PFSK-1 (cell line): ENCODE results near the gene NCOA5.

Experiments
- FOXP2 ChIP-seq: optimal IDR thresholded peaks from 2 replicates; pipeline ENCODE3; 2011; ENCODE audit warnings: borderline replicate concordance, control low read depth, inconsistent platforms; ENCODE audit not compliant: insufficient read depth; ENCODE audit errors: extremely low read length, extremely low read depth
- POLR2AphosphoS5 ChIP-seq: IDR thresholded peaks from 2 replicates; pipeline ENCODE4 v1.6.1; 2012; ENCODE audit warnings: low read depth, mild to moderate bottlenecking, control low read depth, low read length, moderate library complexity
- SIN3A ChIP-seq: IDR thresholded peaks from 2 replicates; pipeline ENCODE4 v1.6.1; 2012; ENCODE audit warnings: mild to moderate bottlenecking, low read length, moderate library complexity, borderline replicate concordance; ENCODE audit not compliant: insufficient read depth
- TAF1 ChIP-seq: IDR thresholded peaks from 2 replicates; pipeline ENCODE4 v1.6.1; 2012; ENCODE audit warnings: low read length, control low read depth, borderline replicate concordance; ENCODE audit not compliant: insufficient read depth
- TF ChIP-seq, protein P1 (sequence below), 2 experiments: IDR thresholded peaks; 2 replicates each; pipeline versions ENCODE4 v1.6.1 to v1.8.0; 2011 to 2012; ENCODE audit warnings: low read depth in 2 of 2, low read length in 2 of 2, control low read depth in 1 of 2, inconsistent platforms in 1 of 2, mild to moderate bottlenecking in 1 of 2, moderate library complexity in 1 of 2; ENCODE audit not compliant: insufficient read depth in 1 of 2

DNA sequence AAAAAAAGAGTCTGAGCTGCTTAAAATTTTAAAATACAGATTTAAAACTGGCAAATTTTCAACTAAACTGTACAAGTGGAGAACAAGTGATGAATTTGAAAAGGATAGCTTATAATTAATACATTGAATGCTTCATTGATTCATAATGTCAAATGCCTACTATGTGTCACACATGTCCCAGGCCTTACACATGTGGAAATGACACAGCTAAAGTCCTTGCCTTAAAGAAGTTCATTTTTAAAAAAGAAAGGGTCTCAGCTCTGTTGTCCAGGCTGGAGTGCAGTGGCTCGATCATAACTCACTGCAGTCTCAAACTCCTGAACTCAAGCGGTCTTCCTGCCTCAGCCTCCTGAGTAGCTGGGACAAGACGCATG is 5.0 kb downstream of the NCOA5 start:
- TF ChIP-seq POLR2AphosphoS5 = no peak
- no peak for TF ChIP-seq SIN3A
- TF ChIP-seq TAF1 = no peak
- TF ChIP-seq, protein P1, sequence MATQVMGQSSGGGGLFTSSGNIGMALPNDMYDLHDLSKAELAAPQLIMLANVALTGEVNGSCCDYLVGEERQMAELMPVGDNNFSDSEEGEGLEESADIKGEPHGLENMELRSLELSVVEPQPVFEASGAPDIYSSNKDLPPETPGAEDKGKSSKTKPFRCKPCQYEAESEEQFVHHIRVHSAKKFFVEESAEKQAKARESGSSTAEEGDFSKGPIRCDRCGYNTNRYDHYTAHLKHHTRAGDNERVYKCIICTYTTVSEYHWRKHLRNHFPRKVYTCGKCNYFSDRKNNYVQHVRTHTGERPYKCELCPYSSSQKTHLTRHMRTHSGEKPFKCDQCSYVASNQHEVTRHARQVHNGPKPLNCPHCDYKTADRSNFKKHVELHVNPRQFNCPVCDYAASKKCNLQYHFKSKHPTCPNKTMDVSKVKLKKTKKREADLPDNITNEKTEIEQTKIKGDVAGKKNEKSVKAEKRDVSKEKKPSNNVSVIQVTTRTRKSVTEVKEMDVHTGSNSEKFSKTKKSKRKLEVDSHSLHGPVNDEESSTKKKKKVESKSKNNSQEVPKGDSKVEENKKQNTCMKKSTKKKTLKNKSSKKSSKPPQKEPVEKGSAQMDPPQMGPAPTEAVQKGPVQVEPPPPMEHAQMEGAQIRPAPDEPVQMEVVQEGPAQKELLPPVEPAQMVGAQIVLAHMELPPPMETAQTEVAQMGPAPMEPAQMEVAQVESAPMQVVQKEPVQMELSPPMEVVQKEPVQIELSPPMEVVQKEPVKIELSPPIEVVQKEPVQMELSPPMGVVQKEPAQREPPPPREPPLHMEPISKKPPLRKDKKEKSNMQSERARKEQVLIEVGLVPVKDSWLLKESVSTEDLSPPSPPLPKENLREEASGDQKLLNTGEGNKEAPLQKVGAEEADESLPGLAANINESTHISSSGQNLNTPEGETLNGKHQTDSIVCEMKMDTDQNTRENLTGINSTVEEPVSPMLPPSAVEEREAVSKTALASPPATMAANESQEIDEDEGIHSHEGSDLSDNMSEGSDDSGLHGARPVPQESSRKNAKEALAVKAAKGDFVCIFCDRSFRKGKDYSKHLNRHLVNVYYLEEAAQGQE (IDR thresholded peaks at IDR 0.05; ENCODE audit: insufficient read depth in 1 of 2, low read depth in 2 of 2, low read length in 2 of 2) = no peak
- TF ChIP-seq FOXP2 = no peak
